Cardiac fibroblast (primary cell): ENCODE results near the gene CPZ.

Experiments used
- DNase-seq, 2 donors: peaks; one replicate each; pipeline versions ENCODE4 v3.0.0 to v3.0.0-alpha.2; 2010; ENCODE audit warnings: low read depth in 2 of 2
- H3K4me3 ChIP-seq, 2 donors: replicated peaks in 1 of 2; 1 replicate in 1 of 2; 2 replicates in 1 of 2; pipeline ENCODE4 v1.5.1; 2011; ENCODE audit warnings: low read depth in 2 of 2, low read length in 2 of 2, mild to moderate bottlenecking in 2 of 2, moderate library complexity in 1 of 2
- CTCF ChIP-seq: IDR thresholded peaks from one replicate; pipeline ENCODE4 v1.5.1; 2011; ENCODE audit warnings: low read depth, mild to moderate bottlenecking, low read length, inconsistent platforms

Gene CPZ

GRCh38 chr4:8609824-8610350 lies 17.3 kb downstream of the CPZ start:
- DNase-seq, result no peak
- no peak overlapping the region for H3K4me3 ChIP-seq
- TF ChIP-seq CTCF, result no peak

- no peak overlapping the region for H3K4me3 ChIP-seq
- DNase-seq, result no peak
- TF ChIP-seq CTCF, result no peak
Observed at GRCh38 chr4:8610858-8611616, 18.5 kb downstream of the CPZ start.

- no peak for DNase-seq
- H3K4me3 ChIP-seq, result no peak overlapping the region
- TF ChIP-seq CTCF, result no peak
Observed at GRCh38 chr4:8612646-8613045, 20.1 kb downstream of the CPZ start.

- no peak for DNase-seq
- no peak for TF ChIP-seq CTCF
- no peak overlapping the region for H3K4me3 ChIP-seq
Observed at GRCh38 chr4:8613421-8614364, 21.1 kb downstream of the CPZ start.

- no peak for TF ChIP-seq CTCF
- no peak overlapping the region for H3K4me3 ChIP-seq
- no peak for DNase-seq
Observed at GRCh38 chr4:8614365-8615193, 22.0 kb downstream of the CPZ start.

GRCh38 chr4:8615366-8615765 lies 22.8 kb downstream of the CPZ start:
- no peak overlapping the region for H3K4me3 ChIP-seq
- TF ChIP-seq CTCF, result no peak
- DNase-seq, result no peak
